HCT116 (cell line): Measurements from ENCODE around the gene ESR1.

ENCODE experiments used
- ATF3 ChIP-seq: IDR thresholded peaks from 2 replicates; pipeline ENCODE4 v1.6.1; 2012
- CTCF ChIP-seq, 3 experiments: fragments of 200-600 bp in 1 of 3; sonication (generic) in 1 of 3; IDR thresholded peaks in 2 of 3; conservative IDR thresholded peaks in 1 of 3; 2 replicates each; pipeline ENCODE4 v1.5.1; 2012 to 2017; ENCODE audit warnings: low read depth in 2 of 3, low read length in 2 of 3, antibody characterized with exemption in 1 of 3, borderline replicate concordance in 1 of 3, control low read depth in 1 of 3, mild to moderate bottlenecking in 1 of 3, mixed read lengths in 1 of 3, mixed run types in 1 of 3, moderate library complexity in 1 of 3; ENCODE audit not compliant: insufficient read depth in 1 of 3
- POLR2A ChIP-seq: IDR thresholded peaks from 2 replicates; pipeline ENCODE4 v1.7.0; 2011; ENCODE audit warnings: borderline replicate concordance; ENCODE audit not compliant: insufficient read depth, insufficient read length; ENCODE audit errors: extremely low read depth
- POLR2AphosphoS5 ChIP-seq: IDR thresholded peaks from 2 replicates; pipeline ENCODE4 v1.6.1; 2011; ENCODE audit warnings: mild to moderate bottlenecking, low read depth, low read length, moderate library complexity
- ZNF274 ChIP-seq: fragments of 200-500 bp; sonication (Bioruptor generic); IDR thresholded peaks from 2 replicates; pipeline ENCODE4 v1.6.1; 2014; ENCODE audit warnings: mild to moderate bottlenecking, low read depth, low read length, inconsistent platforms

- no peak for TF ChIP-seq POLR2AphosphoS5
- TF ChIP-seq CTCF (IDR thresholded peaks at IDR 0.05 in 2 of 3, conservative IDR thresholded peaks at IDR 0.05 in 1 of 3; ENCODE audit: borderline replicate concordance in 1 of 3, insufficient read depth in 1 of 3, low read depth in 2 of 3, low read length in 2 of 3) = no peak
- TF ChIP-seq ZNF274 = no peak
- no peak for TF ChIP-seq ATF3
- no peak for TF ChIP-seq POLR2A
These were observed 342.7 kb downstream of the ESR1 start for GRCh38 chr6:152150196-152150595.
